K562 (cell line): ENCODE measurements around the gene ATXN1. TPM values are rescaled to one million over a fixed set of nuclear protein-coding genes. Genes with fewer than 3 reads are reported as not detected.
A peak's percentile ranks its signal among the peaks of the same experiment; 100 is the strongest.

ENCODE experiments used
- ATAC-seq: fragments of 200-7000 bp; cut with Tn5 transposase; 3 replicates; pipeline ENCODE4 v1.9.1; 2020; ENCODE audit warnings: moderate library complexity
- BruUV-seq: library from RNA; stranded (reverse); fragments of 400-500 nt; replicated peaks from 2 replicates; lab custom pipeline; 2021; lab: Mats Ljungman, UMichigan
- CTCF ChIA-PET: fragments of 300-600 bp; formaldehyde crosslinking; extraction: SDS; loops from one replicate; lab custom pipeline; 2021; ENCODE audit warnings: low intra/inter-chr PET ratio; lab: Yijun Ruan, JAX
- POLR2A ChIA-PET: fragments of 300-600, 350-650 bp; sonication (Branson Sonifier 250); formaldehyde crosslinking; extraction: SDS; loops from one replicate; lab custom pipeline; 2021; ENCODE audit warnings: antibody characterized with exemption, inconsistent platforms; lab: Yijun Ruan, JAX
- DNase-seq, 4 experiments: peaks; one replicate each; pipeline versions ENCODE4 v3.0.0 to v3.0.0-alpha.2; 2011 to 2018; ENCODE audit warnings: low spot score in 3 of 4, mixed read lengths in 3 of 4; ENCODE audit errors: extremely low read depth in 1 of 4
- FAIRE-seq: peaks from 2 replicates; lab custom pipeline; 2011; peaks lifted over from hg19 to GRCh38; lab: Jason Lieb, UNC
- H2AFZ ChIP-seq: 2 replicates; pipeline ENCODE4 v1.6.0; 2011; ENCODE audit warnings: low read depth, low read length, control low read depth, inconsistent platforms
- H3K27ac ChIP-seq: fragments of 200-600 bp; 3 replicates; pipeline ENCODE4 v1.8.0; 2011; ENCODE audit warnings: low read depth, mild to moderate bottlenecking, control low read depth, inconsistent platforms, low read length, moderate library complexity, mixed read lengths; ENCODE audit errors: extremely low read depth
- H3K27me3 ChIP-seq, 2 experiments: fragments of 300-600 bp in 1 of 2; 2 replicates in 1 of 2; 3 replicates in 1 of 2; pipeline versions ENCODE4 v1.6.0 to v1.8.0; 2011; ENCODE audit warnings: inconsistent platforms in 2 of 2, low read length in 2 of 2, mild to moderate bottlenecking in 1 of 2, mixed read lengths in 1 of 2, moderate library complexity in 1 of 2; ENCODE audit not compliant: control insufficient read depth in 2 of 2, insufficient read depth in 2 of 2
- H3K36me3 ChIP-seq: fragments of 300-600 bp; 3 replicates; pipeline ENCODE4 v1.8.0; 2011; ENCODE audit warnings: mild to moderate bottlenecking, low read length, inconsistent platforms; ENCODE audit not compliant: control insufficient read depth, insufficient read depth
- H3K4me1 ChIP-seq, 2 experiments: fragments of 200-600 bp in 1 of 2; replicated peaks in 1 of 2; 2 replicates in 1 of 2; 3 replicates in 1 of 2; pipeline versions ENCODE4 v1.5.1 to v1.8.0; 2011; ENCODE audit warnings: inconsistent platforms in 2 of 2, low read length in 2 of 2, mild to moderate bottlenecking in 1 of 2, mixed read lengths in 1 of 2, moderate library complexity in 1 of 2; ENCODE audit not compliant: control insufficient read depth in 2 of 2, insufficient read depth in 2 of 2
- H3K4me2 ChIP-seq: 2 replicates; pipeline ENCODE4 v1.6.1; 2011; ENCODE audit warnings: low read length, control low read depth, inconsistent platforms, mixed read lengths; ENCODE audit not compliant: insufficient read depth
- H3K4me3 ChIP-seq: fragments of 200-600 bp; sonication (generic), shearing (Covaris generic); 2 replicates; pipeline ENCODE4 v1.5.1; 2016; ENCODE audit warnings: control low read depth, inconsistent platforms
- H3K79me2 ChIP-seq: fragments of 200-600 bp; 3 replicates; pipeline ENCODE4 v1.8.0; 2011; ENCODE audit warnings: low read length, inconsistent platforms; ENCODE audit not compliant: control insufficient read depth, insufficient read depth
- H3K9ac ChIP-seq, 2 experiments: 2 replicates each; pipeline versions ENCODE4 v1.6.0 to v1.6.1; 2011; ENCODE audit warnings: low read depth in 2 of 2, low read length in 2 of 2, control low read depth in 1 of 2, inconsistent platforms in 1 of 2, mild to moderate bottlenecking in 1 of 2, mixed read lengths in 1 of 2; ENCODE audit not compliant: insufficient read depth in 1 of 2
- H3K9me1 ChIP-seq: one replicate; pipeline ENCODE4 v1.6.0; 2011; ENCODE audit warnings: inconsistent platforms, mild to moderate bottlenecking, low read length, moderate library complexity; ENCODE audit not compliant: control insufficient read depth, insufficient read depth
- H3K9me3 ChIP-seq: replicated peaks from 2 replicates; pipeline ENCODE4 v1.5.1; 2011; ENCODE audit warnings: low read depth, low read length, inconsistent platforms; ENCODE audit not compliant: control insufficient read depth, insufficient read depth
- H4K20me1 ChIP-seq: replicated peaks from 2 replicates; pipeline ENCODE4 v1.6.1; 2011; ENCODE audit warnings: low read length, inconsistent platforms, mixed read lengths; ENCODE audit not compliant: control insufficient read depth, insufficient read depth
- CXXC5 ChIP-seq: fragments of 250-450 bp; sonication (Bioruptor Pico); IDR thresholded peaks from 2 replicates; pipeline ENCODE4 v1.8.0; 2022; ENCODE audit warnings: inconsistent platforms, mild to moderate bottlenecking, moderate library complexity
- DACH1 ChIP-seq: fragments of 450-650 bp; IDR thresholded peaks from 2 replicates; pipeline ENCODE4 v1.6.1; 2018; ENCODE audit not compliant: partially characterized antibody
- NCOA4 ChIP-seq: fragments of 450-650 bp; IDR thresholded peaks from 2 replicates; pipeline ENCODE4 v1.6.1; 2018; ENCODE audit warnings: mild to moderate bottlenecking; ENCODE audit not compliant: partially characterized antibody
- WGBS: fragments of 100-300 bp; shearing (Covaris generic); methylation state at CpG from one replicate; pipeline ENCODE4 v1.1.6; 2016; ENCODE audit warnings: low coverage, mixed read lengths; ENCODE audit not compliant: insufficient coverage; ENCODE audit errors: missing lambda C conversion rate; 5-methylcytosine and 5-hydroxymethylcytosine counted together
- in situ Hi-C: fragments of 300-500 bp; cut with MboI; formaldehyde crosslinking; loops from 4 replicates; pipeline ENCODE4 v1.15.0; 2018; ENCODE audit warnings: inconsistent platforms, mixed read lengths
- intact Hi-C: fragments of 100-400 bp; cut with micrococcal nuclease; formaldehyde crosslinking; loops from 2 replicates; pipeline ENCODE4 v1.14.2; 2022
- polyA plus RNA-seq, 8 experiments: library from polyadenylated mRNA; depleted of rRNA in 4 of 8; stranded (reverse) in 5 of 8; unstranded in 3 of 8; fragments of >200 nt; fragmentation: Nextera tagmentation in 2 of 8; fragmentation: Illumina TruSeq in 1 of 8; extraction: Ambion mirVana in 2 of 8; extraction: Trizol in 1 of 8; gene quantifications; 2 replicates each; pipeline versions ENCODE4 v1.2.1 to v1.2.3, GENCODE V29; 2011 to 2014; ENCODE audit warnings: inconsistent platforms in 1 of 8, missing spikeins in 1 of 8
- total RNA-seq, 7 experiments: library from RNA; depleted of rRNA in 6 of 7; stranded (reverse); fragments of >200 nt in 6 of 7; fragmentation: Illumina TruSeq in 2 of 7; extraction: Trizol in 2 of 7; gene quantifications; 2 replicates each; pipeline versions ENCODE4 v1.2.1 to v1.2.3, GENCODE V29; 2011 to 2021; ENCODE audit warnings: low replicate concordance in 1 of 7
- TF ChIP-seq, protein P1 (sequence below): fragments of 450-650 bp; IDR thresholded peaks from 2 replicates; pipeline ENCODE4 v1.6.1; 2017; ENCODE audit warnings: antibody characterized with exemption, mild to moderate bottlenecking
- TF ChIP-seq, protein P2 (sequence below): fragments of 450-650 bp; IDR thresholded peaks from 2 replicates; pipeline ENCODE4 v1.6.1; 2018; ENCODE audit not compliant: partially characterized antibody
- TF ChIP-seq, protein P3 (sequence below): fragments of 250-450 bp; sonication (Bioruptor Pico); IDR thresholded peaks from 2 replicates; pipeline ENCODE4 v1.8.0; 2021; ENCODE audit warnings: borderline replicate concordance, mild to moderate bottlenecking, moderate library complexity; ENCODE audit not compliant: poor library complexity, severe bottlenecking

ATXN1 gene
- total and polyA plus RNA-seq, 9 of the 15 experiments (the other 6 are each of a cell fraction or from before 2014, with no cell fraction given) = under 0.01 to 1.2 (median 0.58) TPM

DNA sequence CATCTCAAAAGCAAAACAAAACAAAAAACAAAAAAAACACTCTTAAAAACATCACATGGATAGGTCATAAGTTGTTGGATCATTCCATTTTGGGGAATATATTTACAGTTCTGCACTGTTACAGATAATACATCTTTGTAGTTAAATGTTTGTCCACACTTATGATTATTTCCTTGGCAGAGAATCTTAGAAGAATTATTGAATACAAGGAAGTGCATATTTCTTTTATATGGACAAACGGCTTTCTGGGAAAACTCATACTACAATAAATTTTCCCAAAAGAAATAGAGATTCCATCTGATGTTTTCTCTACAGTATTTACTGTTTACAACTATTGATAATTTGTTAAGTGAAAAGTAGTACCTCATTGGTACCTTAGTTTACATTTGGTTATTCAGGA is 489.1 kb downstream of the ATXN1 start:
- no peak for FAIRE-seq
- Histone ChIP-seq H2AFZ (no peak overlapping the region), H3K27ac (no peak overlapping the region; the same call in 2 of the 3 replicates), H3K9me1 (no peaks in the 10 kb centered on the region), H3K4me1 (peaks cover 24 to 53% of the 10 kb centered on the region in 2 experiments)
- ChIA-PET CTCF (no interaction called here), POLR2A (interaction anchor here (1.4 kb wide), 1 partner anchor 99 kb away, joined by 3 read pairs; no protein-coding TSS in a partner anchor)
- 56% methylated on average over 1 of the region's 1 CpG for WGBS
- BruUV-seq = no TSS peak
- TF ChIP-seq, protein P1, sequence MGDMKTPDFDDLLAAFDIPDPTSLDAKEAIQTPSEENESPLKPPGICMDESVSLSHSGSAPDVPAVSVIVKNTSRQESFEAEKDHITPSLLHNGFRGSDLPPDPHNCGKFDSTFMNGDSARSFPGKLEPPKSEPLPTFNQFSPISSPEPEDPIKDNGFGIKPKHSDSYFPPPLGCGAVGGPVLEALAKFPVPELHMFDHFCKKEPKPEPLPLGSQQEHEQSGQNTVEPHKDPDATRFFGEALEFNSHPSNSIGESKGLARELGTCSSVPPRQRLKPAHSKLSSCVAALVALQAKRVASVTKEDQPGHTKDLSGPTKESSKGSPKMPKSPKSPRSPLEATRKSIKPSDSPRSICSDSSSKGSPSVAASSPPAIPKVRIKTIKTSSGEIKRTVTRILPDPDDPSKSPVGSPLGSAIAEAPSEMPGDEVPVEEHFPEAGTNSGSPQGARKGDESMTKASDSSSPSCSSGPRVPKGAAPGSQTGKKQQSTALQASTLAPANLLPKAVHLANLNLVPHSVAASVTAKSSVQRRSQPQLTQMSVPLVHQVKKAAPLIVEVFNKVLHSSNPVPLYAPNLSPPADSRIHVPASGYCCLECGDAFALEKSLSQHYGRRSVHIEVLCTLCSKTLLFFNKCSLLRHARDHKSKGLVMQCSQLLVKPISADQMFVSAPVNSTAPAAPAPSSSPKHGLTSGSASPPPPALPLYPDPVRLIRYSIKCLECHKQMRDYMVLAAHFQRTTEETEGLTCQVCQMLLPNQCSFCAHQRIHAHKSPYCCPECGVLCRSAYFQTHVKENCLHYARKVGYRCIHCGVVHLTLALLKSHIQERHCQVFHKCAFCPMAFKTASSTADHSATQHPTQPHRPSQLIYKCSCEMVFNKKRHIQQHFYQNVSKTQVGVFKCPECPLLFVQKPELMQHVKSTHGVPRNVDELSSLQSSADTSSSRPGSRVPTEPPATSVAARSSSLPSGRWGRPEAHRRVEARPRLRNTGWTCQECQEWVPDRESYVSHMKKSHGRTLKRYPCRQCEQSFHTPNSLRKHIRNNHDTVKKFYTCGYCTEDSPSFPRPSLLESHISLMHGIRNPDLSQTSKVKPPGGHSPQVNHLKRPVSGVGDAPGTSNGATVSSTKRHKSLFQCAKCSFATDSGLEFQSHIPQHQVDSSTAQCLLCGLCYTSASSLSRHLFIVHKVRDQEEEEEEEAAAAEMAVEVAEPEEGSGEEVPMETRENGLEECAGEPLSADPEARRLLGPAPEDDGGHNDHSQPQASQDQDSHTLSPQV = 0 out of 2 replicates have a peak, but pooled peaks have one; percentile 14
- TF ChIP-seq DACH1 (no peak), NCOA4 (no peak), CXXC5 (CRISPR knock-in tag) (peak; percentile 24; the same call in 1 of the 2 replicates)
- TF ChIP-seq, protein P2, sequence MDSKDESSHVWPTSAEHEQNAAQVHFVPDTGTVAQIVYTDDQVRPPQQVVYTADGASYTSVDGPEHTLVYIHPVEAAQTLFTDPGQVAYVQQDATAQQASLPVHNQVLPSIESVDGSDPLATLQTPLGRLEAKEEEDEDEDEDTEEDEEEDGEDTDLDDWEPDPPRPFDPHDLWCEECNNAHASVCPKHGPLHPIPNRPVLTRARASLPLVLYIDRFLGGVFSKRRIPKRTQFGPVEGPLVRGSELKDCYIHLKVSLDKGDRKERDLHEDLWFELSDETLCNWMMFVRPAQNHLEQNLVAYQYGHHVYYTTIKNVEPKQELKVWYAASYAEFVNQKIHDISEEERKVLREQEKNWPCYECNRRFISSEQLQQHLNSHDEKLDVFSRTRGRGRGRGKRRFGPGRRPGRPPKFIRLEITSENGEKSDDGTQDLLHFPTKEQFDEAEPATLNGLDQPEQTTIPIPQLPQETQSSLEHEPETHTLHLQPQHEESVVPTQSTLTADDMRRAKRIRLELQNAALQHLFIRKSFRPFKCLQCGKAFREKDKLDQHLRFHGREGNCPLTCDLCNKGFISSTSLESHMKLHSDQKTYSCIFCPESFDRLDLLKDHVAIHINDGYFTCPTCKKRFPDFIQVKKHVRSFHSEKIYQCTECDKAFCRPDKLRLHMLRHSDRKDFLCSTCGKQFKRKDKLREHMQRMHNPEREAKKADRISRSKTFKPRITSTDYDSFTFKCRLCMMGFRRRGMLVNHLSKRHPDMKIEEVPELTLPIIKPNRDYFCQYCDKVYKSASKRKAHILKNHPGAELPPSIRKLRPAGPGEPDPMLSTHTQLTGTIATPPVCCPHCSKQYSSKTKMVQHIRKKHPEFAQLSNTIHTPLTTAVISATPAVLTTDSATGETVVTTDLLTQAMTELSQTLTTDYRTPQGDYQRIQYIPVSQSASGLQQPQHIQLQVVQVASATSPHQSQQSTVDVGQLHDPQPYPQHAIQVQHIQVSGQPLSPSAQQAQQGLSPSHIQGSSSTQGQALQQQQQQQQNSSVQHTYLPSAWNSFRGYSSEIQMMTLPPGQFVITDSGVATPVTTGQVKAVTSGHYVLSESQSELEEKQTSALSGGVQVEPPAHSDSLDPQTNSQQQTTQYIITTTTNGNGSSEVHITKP = peak; percentile 53
- TF ChIP-seq, protein P3, sequence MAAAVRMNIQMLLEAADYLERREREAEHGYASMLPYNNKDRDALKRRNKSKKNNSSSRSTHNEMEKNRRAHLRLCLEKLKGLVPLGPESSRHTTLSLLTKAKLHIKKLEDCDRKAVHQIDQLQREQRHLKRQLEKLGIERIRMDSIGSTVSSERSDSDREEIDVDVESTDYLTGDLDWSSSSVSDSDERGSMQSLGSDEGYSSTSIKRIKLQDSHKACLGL (CRISPR knock-in tag) = no peak
- TF ChIP-seq, all 486 proteins: peak for 3
- Histone ChIP-seq H3K4me2 (no peak overlapping the region), H3K27me3 (no peaks in the 10 kb centered on the region), H3K9me3 (no peaks in the 10 kb centered on the region), H4K20me1 (no peaks in the 10 kb centered on the region), H3K36me3 (peaks cover 33% of the 10 kb centered on the region), H3K4me3 (no peak overlapping the region), H3K79me2 (peaks cover 19% of the 10 kb centered on the region), H3K9ac (no peak overlapping the region)
- in situ Hi-C loops (no loop called here), intact Hi-C loops (loop anchor here (10.0 kb wide), 1 partner anchor 577 kb away; no protein-coding TSS in a partner anchor)
- no peak for ATAC-seq
- no peak for DNase-seq
